Stomach (tissue), 4 donors: ENCODE measurements around the gene CCDC136.

Experiments
- EP300 ChIP-seq: sonication (generic); formaldehyde crosslinking; IDR thresholded peaks from one replicate; pipeline ENCODE4 v1.6.1; 2017; ENCODE audit warnings: antibody characterized with exemption
- POLR2A ChIP-seq, 4 donors: fragments of 450-650 bp; IDR thresholded peaks; one replicate each; pipeline ENCODE4 v1.6.1; 2016; ENCODE audit warnings: antibody characterized with exemption in 4 of 4, control low read depth in 2 of 4, mild to moderate bottlenecking in 1 of 4, moderate library complexity in 1 of 4
- POLR2AphosphoS5 ChIP-seq, 3 donors: sonication (generic); formaldehyde crosslinking; IDR thresholded peaks; one replicate each; pipeline ENCODE4 v1.6.1; 2016; ENCODE audit warnings: antibody characterized with exemption in 3 of 3
- TF ChIP-seq, protein P1 (sequence below), 7 experiments: fragments of 450-650 bp in 4 of 7; fragments of 200-600 bp in 3 of 7; sonication (generic) in 3 of 7; IDR thresholded peaks; one replicate each; pipeline ENCODE4 v1.5.1; 2016 to 2019; ENCODE audit warnings: antibody characterized with exemption in 7 of 7, control low read depth in 2 of 7, mild to moderate bottlenecking in 1 of 7

DNA sequence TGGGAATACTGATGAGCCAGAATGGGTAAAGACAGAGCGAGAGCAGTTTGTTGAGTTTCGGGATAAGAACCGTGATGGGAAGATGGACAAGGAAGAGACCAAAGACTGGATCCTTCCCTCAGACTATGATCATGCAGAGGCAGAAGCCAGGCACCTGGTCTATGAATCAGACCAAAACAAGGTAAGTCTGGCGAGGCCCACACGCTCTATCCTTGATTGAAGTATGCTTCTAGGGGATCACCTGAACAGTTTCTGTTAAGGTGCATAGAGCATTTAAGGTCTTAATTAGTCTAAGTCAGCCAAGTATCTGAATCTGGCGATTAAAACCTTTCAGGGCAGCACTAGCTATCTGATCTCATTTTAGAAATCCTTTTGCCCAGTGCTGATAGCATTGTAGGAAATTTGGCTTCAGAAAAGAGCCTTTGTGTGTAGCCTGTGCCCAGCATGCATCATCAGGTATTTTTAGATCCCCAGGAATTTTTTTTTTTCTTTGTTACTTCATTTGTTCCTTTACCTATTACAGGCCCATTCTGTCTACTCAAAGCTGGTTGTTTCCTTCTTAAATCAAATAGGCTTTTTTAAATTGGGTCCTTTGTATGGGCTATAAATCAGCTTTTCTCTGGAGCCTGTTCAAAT is 24.2 kb upstream of the CCDC136 start:
- TF ChIP-seq, protein P1, sequence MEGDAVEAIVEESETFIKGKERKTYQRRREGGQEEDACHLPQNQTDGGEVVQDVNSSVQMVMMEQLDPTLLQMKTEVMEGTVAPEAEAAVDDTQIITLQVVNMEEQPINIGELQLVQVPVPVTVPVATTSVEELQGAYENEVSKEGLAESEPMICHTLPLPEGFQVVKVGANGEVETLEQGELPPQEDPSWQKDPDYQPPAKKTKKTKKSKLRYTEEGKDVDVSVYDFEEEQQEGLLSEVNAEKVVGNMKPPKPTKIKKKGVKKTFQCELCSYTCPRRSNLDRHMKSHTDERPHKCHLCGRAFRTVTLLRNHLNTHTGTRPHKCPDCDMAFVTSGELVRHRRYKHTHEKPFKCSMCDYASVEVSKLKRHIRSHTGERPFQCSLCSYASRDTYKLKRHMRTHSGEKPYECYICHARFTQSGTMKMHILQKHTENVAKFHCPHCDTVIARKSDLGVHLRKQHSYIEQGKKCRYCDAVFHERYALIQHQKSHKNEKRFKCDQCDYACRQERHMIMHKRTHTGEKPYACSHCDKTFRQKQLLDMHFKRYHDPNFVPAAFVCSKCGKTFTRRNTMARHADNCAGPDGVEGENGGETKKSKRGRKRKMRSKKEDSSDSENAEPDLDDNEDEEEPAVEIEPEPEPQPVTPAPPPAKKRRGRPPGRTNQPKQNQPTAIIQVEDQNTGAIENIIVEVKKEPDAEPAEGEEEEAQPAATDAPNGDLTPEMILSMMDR (IDR thresholded peaks at IDR 0.05), result no peak
- TF ChIP-seq EP300 (no peak), POLR2A (IDR thresholded peaks at IDR 0.05) (no peak), POLR2AphosphoS5 (IDR thresholded peaks at IDR 0.05) (no peak)
